ENCODE measurements around the gene CNNM1.

DNA sequence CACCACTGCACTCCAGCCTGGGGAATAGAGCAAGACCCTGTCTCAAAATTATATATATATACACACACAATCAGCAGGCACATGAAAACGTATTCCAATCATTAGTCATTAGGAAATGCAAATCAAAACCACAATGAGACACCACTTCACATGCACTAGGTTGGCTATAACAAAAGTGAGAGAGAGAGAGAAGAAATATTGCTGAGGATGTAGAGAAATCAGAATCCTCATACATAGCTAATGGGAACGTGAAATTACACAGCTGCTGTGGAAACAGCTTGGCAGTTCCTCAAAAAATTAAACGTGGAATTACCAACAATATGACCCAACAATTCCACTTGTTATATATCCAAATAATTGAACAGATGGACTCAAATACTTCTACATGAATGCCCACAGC, 43.3 kb upstream of the CNNM1 start:
- TF ChIP-seq POLR2A (IDR thresholded peaks at IDR 0.05; ENCODE audit: low read depth, low read length) (no peak), MYC (IDR thresholded peaks at IDR 0.05; ENCODE audit: low read depth, low read length) (no peak), POLR2AphosphoS5 (IDR thresholded peaks at IDR 0.05; ENCODE audit: insufficient read depth, low read depth, low read length) (no peak), CTCF (IDR thresholded peaks at IDR 0.05; ENCODE audit: extremely low read depth in 1 of 2, insufficient read depth in 1 of 2, low read depth in 1 of 2, low read length in 2 of 2) (no peak), EZH2 (IDR thresholded peaks at IDR 0.05; ENCODE audit: borderline replicate concordance, low read depth, low read length, severe bottlenecking) (no peak), JUN (IDR thresholded peaks at IDR 0.05; ENCODE audit: borderline replicate concordance, insufficient read depth, insufficient read length, low read depth) (no peak)
- TF ChIP-seq, protein P1, sequence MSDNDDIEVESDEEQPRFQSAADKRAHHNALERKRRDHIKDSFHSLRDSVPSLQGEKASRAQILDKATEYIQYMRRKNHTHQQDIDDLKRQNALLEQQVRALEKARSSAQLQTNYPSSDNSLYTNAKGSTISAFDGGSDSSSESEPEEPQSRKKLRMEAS (IDR thresholded peaks at IDR 0.05; ENCODE audit: insufficient read depth, insufficient read length) = no peak

Measured in endothelial cell of umbilical vein (primary cell).